Mesenchymal stem cell (in vitro differentiated cells and primary cell): ENCODE measurements around the gene CAPN13.

Experiments used
- DNase-seq: peaks from one replicate; pipeline ENCODE4 v3.0.0-alpha.2; 2013
- H2AFZ ChIP-seq: one replicate; pipeline ENCODE4 v1.6.1; 2013; ENCODE audit warnings: low read depth, mild to moderate bottlenecking, control low read depth, inconsistent platforms, low read length, moderate library complexity
- H2AK5ac ChIP-seq: 2 replicates; pipeline ENCODE4 v1.6.1; 2013; ENCODE audit warnings: low read length, moderate library complexity, mild to moderate bottlenecking, inconsistent platforms; ENCODE audit not compliant: severe bottlenecking
- H2BK120ac ChIP-seq: one replicate; pipeline ENCODE4 v1.6.1; 2013; ENCODE audit warnings: low read depth, mild to moderate bottlenecking, inconsistent platforms, low read length, moderate library complexity
- H2BK12ac ChIP-seq, 2 experiments: one replicate each; pipeline ENCODE4 v1.6.1; 2013; ENCODE audit warnings: inconsistent platforms in 2 of 2, low read length in 2 of 2, mild to moderate bottlenecking in 2 of 2, moderate library complexity in 2 of 2, control low read depth in 1 of 2
- H2BK15ac ChIP-seq: one replicate; pipeline ENCODE4 v1.6.1; 2013; ENCODE audit warnings: mild to moderate bottlenecking, low read depth, inconsistent platforms; ENCODE audit not compliant: poor library complexity, severe bottlenecking
- H2BK5ac ChIP-seq: 2 replicates; pipeline ENCODE4 v1.6.1; 2013; ENCODE audit warnings: low read depth, mild to moderate bottlenecking, low read length, control low read depth, inconsistent platforms; ENCODE audit not compliant: poor library complexity, severe bottlenecking
- H3K14ac ChIP-seq, 2 experiments: one replicate each; pipeline ENCODE4 v1.6.1; 2013; ENCODE audit warnings: inconsistent platforms in 2 of 2, low read length in 2 of 2, control low read depth in 1 of 2, mild to moderate bottlenecking in 1 of 2, moderate library complexity in 1 of 2
- H3K18ac ChIP-seq, 2 experiments: one replicate each; pipeline ENCODE4 v1.6.1; 2013; ENCODE audit warnings: inconsistent platforms in 2 of 2, low read length in 2 of 2, control low read depth in 1 of 2, low read depth in 1 of 2, mild to moderate bottlenecking in 1 of 2
- H3K23ac ChIP-seq, 2 experiments: one replicate each; pipeline ENCODE4 v1.6.1; 2013; ENCODE audit warnings: inconsistent platforms in 2 of 2, low read length in 2 of 2, mild to moderate bottlenecking in 2 of 2, moderate library complexity in 2 of 2, control low read depth in 1 of 2
- H3K27ac ChIP-seq: 2 replicates; pipeline ENCODE4 v1.5.1; 2013; ENCODE audit warnings: mild to moderate bottlenecking, moderate library complexity, low read length, control low read depth, inconsistent platforms; ENCODE audit not compliant: poor library complexity, severe bottlenecking
- H3K27me3 ChIP-seq, 2 experiments: 2 replicates each; pipeline versions ENCODE4 v1.6.1 to v1.7.0; 2013; ENCODE audit warnings: low read length in 2 of 2, mild to moderate bottlenecking in 2 of 2, moderate library complexity in 2 of 2, control low read depth in 1 of 2, inconsistent platforms in 1 of 2; ENCODE audit not compliant: control insufficient read depth in 1 of 2, insufficient read depth in 1 of 2
- H3K36me3 ChIP-seq, 2 experiments: 2 replicates each; pipeline versions ENCODE4 v1.6.1 to v1.7.0; 2013; ENCODE audit warnings: low read length in 2 of 2, control low read depth in 1 of 2, inconsistent platforms in 1 of 2, low read depth in 1 of 2, mild to moderate bottlenecking in 1 of 2; ENCODE audit not compliant: insufficient read depth in 2 of 2, control insufficient read depth in 1 of 2
- H3K4ac ChIP-seq, 2 experiments: one replicate each; pipeline ENCODE4 v1.6.1; 2013; ENCODE audit warnings: inconsistent platforms in 2 of 2, low read length in 2 of 2, mild to moderate bottlenecking in 2 of 2, moderate library complexity in 2 of 2, control low read depth in 1 of 2, low read depth in 1 of 2
- H3K4me1 ChIP-seq: 2 replicates; pipeline ENCODE4 v1.6.1; 2013; ENCODE audit warnings: low read depth, low read length, control low read depth; ENCODE audit not compliant: control insufficient read depth, insufficient read depth
- H3K4me2 ChIP-seq: 2 replicates; pipeline ENCODE4 v1.6.1; 2013; ENCODE audit warnings: low read length, mild to moderate bottlenecking, inconsistent platforms; ENCODE audit not compliant: poor library complexity, severe bottlenecking
- H3K4me3 ChIP-seq, 2 experiments: 2 replicates each; pipeline versions ENCODE4 v1.5.1 to v1.7.0; 2013; ENCODE audit warnings: low read length in 2 of 2, mild to moderate bottlenecking in 2 of 2, control low read depth in 1 of 2, low read depth in 1 of 2; ENCODE audit not compliant: insufficient read depth in 1 of 2
- H3K79me1 ChIP-seq: replicated peaks from 2 replicates; pipeline ENCODE4 v1.6.1; 2013; ENCODE audit warnings: mild to moderate bottlenecking, control low read depth, low read length, inconsistent platforms; ENCODE audit not compliant: poor library complexity, severe bottlenecking
- H3K9ac ChIP-seq: 2 replicates; pipeline ENCODE4 v1.7.0; 2013; ENCODE audit warnings: mild to moderate bottlenecking, low read length, moderate library complexity
- H3K9me3 ChIP-seq: 2 replicates; pipeline ENCODE4 v1.7.0; 2013; ENCODE audit warnings: mild to moderate bottlenecking, low read length; ENCODE audit not compliant: control insufficient read depth
- H4K8ac ChIP-seq: one replicate; pipeline ENCODE4 v1.6.1; 2013; ENCODE audit warnings: inconsistent platforms, mild to moderate bottlenecking, low read length, moderate library complexity
- H4K91ac ChIP-seq: one replicate; pipeline ENCODE4 v1.6.1; 2013; ENCODE audit warnings: mild to moderate bottlenecking, low read length, inconsistent platforms
- WGBS: methylation state at CpG from one replicate; pipeline ENCODE4 v1.1.7; 2013; ENCODE audit warnings: mixed read lengths; 5-methylcytosine and 5-hydroxymethylcytosine counted together

CAPN13 gene

GRCh38 chr2:30826916-30827315 is 19.7 kb upstream of the CAPN13 start:
- no peak overlapping the region for H2AK5ac ChIP-seq
- no peak overlapping the region for H2BK120ac ChIP-seq
- no peaks in the 10 kb centered on the region for H3K4me1 ChIP-seq
- no peak overlapping the region for H3K23ac ChIP-seq
- no peaks in the 10 kb centered on the region for H3K36me3 ChIP-seq
- H3K4me2 ChIP-seq: no peak overlapping the region
- H3K18ac ChIP-seq: no peak overlapping the region
- H3K14ac ChIP-seq: no peak overlapping the region
- no peak overlapping the region for H3K4me3 ChIP-seq
- no peaks in the 10 kb centered on the region for H3K27me3 ChIP-seq
- no peaks in the 10 kb centered on the region for H3K79me1 ChIP-seq
- WGBS: 77% methylated on average over 3 of the region's 3 CpGs
- no peak overlapping the region for H2BK5ac ChIP-seq
- H3K4ac ChIP-seq: no peak overlapping the region
- no peak overlapping the region for H4K8ac ChIP-seq
- H3K27ac ChIP-seq: no peak overlapping the region
- no peak overlapping the region for H3K9ac ChIP-seq
- no peak for DNase-seq
- no peak overlapping the region for H2BK15ac ChIP-seq
- H4K91ac ChIP-seq: no peak overlapping the region
- no peak overlapping the region for H2BK12ac ChIP-seq
- H2AFZ ChIP-seq: no peak overlapping the region
- peaks cover 7% of the 10 kb centered on the region for H3K9me3 ChIP-seq

- WGBS: 89% methylated on average over 1 of the region's 2 CpGs
- Histone ChIP-seq H2BK12ac (no peak overlapping the region), H2BK5ac (no peak overlapping the region), H3K4me2 (no peak overlapping the region), H4K91ac (no peak overlapping the region), H2BK120ac (no peak overlapping the region), H2AFZ (no peak overlapping the region), H4K8ac (no peak overlapping the region), H2BK15ac (no peak overlapping the region), H3K4me3 (no peak overlapping the region), H3K79me1 (no peaks in the 10 kb centered on the region), H3K9me3 (peaks cover 7% of the 10 kb centered on the region), H3K27ac (no peak overlapping the region), H3K14ac (no peak overlapping the region), H3K27me3 (no peaks in the 10 kb centered on the region), H3K23ac (no peak overlapping the region), H2AK5ac (no peak overlapping the region), H3K18ac (no peak overlapping the region), H3K36me3 (no peaks in the 10 kb centered on the region), H3K4me1 (no peaks in the 10 kb centered on the region), H3K9ac (no peak overlapping the region), H3K4ac (no peak overlapping the region)
- DNase-seq: no peak
Measured at GRCh38 chr2:30826481-30826880, 19.2 kb upstream of the CAPN13 start.

GRCh38 chr2:30823452-30823851 is 16.2 kb upstream of the CAPN13 start:
- H2BK12ac ChIP-seq: no peak overlapping the region
- H3K36me3 ChIP-seq: no peaks in the 10 kb centered on the region
- no peak overlapping the region for H2AK5ac ChIP-seq
- H2BK120ac ChIP-seq: no peak overlapping the region
- no peaks in the 10 kb centered on the region for H3K4me1 ChIP-seq
- no peak overlapping the region for H4K8ac ChIP-seq
- no peak overlapping the region for H3K9ac ChIP-seq
- H2BK15ac ChIP-seq: no peak overlapping the region
- no peak overlapping the region for H3K27ac ChIP-seq
- no peak overlapping the region for H3K4ac ChIP-seq
- H2AFZ ChIP-seq: no peak overlapping the region
- H3K23ac ChIP-seq: no peak overlapping the region
- DNase-seq: no peak
- H3K9me3 ChIP-seq: no peaks in the 10 kb centered on the region
- H3K27me3 ChIP-seq: no peaks in the 10 kb centered on the region
- H3K4me2 ChIP-seq: no peak overlapping the region
- WGBS: 75% methylated on average over 9 of the region's 9 CpGs
- no peak overlapping the region for H3K18ac ChIP-seq
- no peak overlapping the region for H2BK5ac ChIP-seq
- no peak overlapping the region for H4K91ac ChIP-seq
- no peak overlapping the region for H3K4me3 ChIP-seq
- H3K79me1 ChIP-seq: no peaks in the 10 kb centered on the region
- H3K14ac ChIP-seq: no peak overlapping the region

DNA sequence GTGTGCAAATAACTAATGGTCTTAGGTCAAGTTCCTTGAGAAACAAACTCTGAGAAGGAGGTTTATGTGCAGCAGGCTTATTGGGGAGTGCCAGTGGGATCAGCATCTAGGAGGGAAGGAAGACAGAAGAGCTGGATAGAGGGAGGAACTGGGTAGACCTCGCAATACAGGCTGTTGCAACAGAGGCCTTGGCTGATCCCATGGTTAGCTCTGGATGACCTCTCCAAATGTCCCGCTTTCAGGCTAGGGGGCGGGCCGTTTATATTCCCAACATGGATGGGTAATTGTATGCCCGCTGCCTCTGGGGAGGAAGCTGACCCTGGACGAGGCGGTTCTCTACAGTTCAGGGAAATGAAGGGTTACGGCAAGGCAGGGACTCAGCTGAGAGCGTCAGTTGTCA is 14.7 kb upstream of the CAPN13 start:
- Histone ChIP-seq H3K36me3 (no peaks in the 10 kb centered on the region), H2BK5ac (no peak overlapping the region), H2AK5ac (no peak overlapping the region), H3K23ac (no peak overlapping the region), H2BK12ac (no peak overlapping the region), H3K4ac (no peak overlapping the region), H3K9me3 (no peaks in the 10 kb centered on the region), H4K91ac (no peak overlapping the region), H3K18ac (no peak overlapping the region), H2BK120ac (no peak overlapping the region), H3K4me3 (no peak overlapping the region), H3K79me1 (no peaks in the 10 kb centered on the region), H2AFZ (no peak overlapping the region), H4K8ac (no peak overlapping the region), H3K4me1 (no peaks in the 10 kb centered on the region), H3K14ac (no peak overlapping the region), H3K4me2 (no peak overlapping the region), H3K27me3 (no peaks in the 10 kb centered on the region), H2BK15ac (no peak overlapping the region), H3K27ac (no peak overlapping the region), H3K9ac (no peak overlapping the region)
- WGBS: 77% methylated on average over 8 of the region's 9 CpGs
- no peak for DNase-seq
